Gastrocnemius medialis (tissue), 4 donors: Measurements from ENCODE around the gene HK2.

ENCODE experiments used
- POLR2A ChIP-seq, 2 donors: fragments of 450-650 bp; IDR thresholded peaks; one replicate each; pipeline ENCODE4 v1.6.1; 2017; ENCODE audit warnings: antibody characterized with exemption in 2 of 2, mild to moderate bottlenecking in 2 of 2, moderate library complexity in 2 of 2
- TF ChIP-seq, protein P1 (sequence below), 5 experiments: fragments of 450-650 bp in 3 of 5; fragments of 200-600 bp in 2 of 5; sonication (generic) in 2 of 5; IDR thresholded peaks in 4 of 5; conservative IDR thresholded peaks in 1 of 5; 1 replicate in 4 of 5; 2 replicates in 1 of 5; pipeline ENCODE4 v1.5.1; 2016 to 2019; ENCODE audit warnings: antibody characterized with exemption in 5 of 5, mild to moderate bottlenecking in 3 of 5, moderate library complexity in 3 of 5

- TF ChIP-seq, protein P1, sequence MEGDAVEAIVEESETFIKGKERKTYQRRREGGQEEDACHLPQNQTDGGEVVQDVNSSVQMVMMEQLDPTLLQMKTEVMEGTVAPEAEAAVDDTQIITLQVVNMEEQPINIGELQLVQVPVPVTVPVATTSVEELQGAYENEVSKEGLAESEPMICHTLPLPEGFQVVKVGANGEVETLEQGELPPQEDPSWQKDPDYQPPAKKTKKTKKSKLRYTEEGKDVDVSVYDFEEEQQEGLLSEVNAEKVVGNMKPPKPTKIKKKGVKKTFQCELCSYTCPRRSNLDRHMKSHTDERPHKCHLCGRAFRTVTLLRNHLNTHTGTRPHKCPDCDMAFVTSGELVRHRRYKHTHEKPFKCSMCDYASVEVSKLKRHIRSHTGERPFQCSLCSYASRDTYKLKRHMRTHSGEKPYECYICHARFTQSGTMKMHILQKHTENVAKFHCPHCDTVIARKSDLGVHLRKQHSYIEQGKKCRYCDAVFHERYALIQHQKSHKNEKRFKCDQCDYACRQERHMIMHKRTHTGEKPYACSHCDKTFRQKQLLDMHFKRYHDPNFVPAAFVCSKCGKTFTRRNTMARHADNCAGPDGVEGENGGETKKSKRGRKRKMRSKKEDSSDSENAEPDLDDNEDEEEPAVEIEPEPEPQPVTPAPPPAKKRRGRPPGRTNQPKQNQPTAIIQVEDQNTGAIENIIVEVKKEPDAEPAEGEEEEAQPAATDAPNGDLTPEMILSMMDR (IDR thresholded peaks at IDR 0.05 in 4 of 5, conservative IDR thresholded peaks at IDR 0.05 in 1 of 5), result no peak
- TF ChIP-seq POLR2A (IDR thresholded peaks at IDR 0.05), result no peak
These were observed 37.5 kb downstream of the HK2 start for GRCh38 chr2:74871414-74871813.
